ENCODE data around the gene KLHL30.

- TF ChIP-seq POLR2A (IDR thresholded peaks at IDR 0.05) = no peak
- no peak for TF ChIP-seq CTCF (IDR thresholded peaks at IDR 0.05)
- TF ChIP-seq POLR2AphosphoS5 (IDR thresholded peaks at IDR 0.05) = no peak
Measured at GRCh38 chr2:238136820-238137537, 1.5 kb upstream of the KLHL30 start.
